Body of pancreas (tissue), 4 donors: Measurements from ENCODE around the gene MUC20.

Experiments used
- POLR2A ChIP-seq, 3 donors: fragments of 450-650 bp; IDR thresholded peaks; one replicate each; pipeline ENCODE4 v1.6.1; 2016; ENCODE audit warnings: antibody characterized with exemption in 3 of 3, mild to moderate bottlenecking in 2 of 3
- TF ChIP-seq, protein P1 (sequence below), 7 experiments: fragments of 450-650 bp in 4 of 7; fragments of 200-600 bp in 3 of 7; sonication (generic) in 3 of 7; IDR thresholded peaks; one replicate each; pipeline ENCODE4 v1.5.1; 2016 to 2019; ENCODE audit warnings: antibody characterized with exemption in 7 of 7

DNA sequence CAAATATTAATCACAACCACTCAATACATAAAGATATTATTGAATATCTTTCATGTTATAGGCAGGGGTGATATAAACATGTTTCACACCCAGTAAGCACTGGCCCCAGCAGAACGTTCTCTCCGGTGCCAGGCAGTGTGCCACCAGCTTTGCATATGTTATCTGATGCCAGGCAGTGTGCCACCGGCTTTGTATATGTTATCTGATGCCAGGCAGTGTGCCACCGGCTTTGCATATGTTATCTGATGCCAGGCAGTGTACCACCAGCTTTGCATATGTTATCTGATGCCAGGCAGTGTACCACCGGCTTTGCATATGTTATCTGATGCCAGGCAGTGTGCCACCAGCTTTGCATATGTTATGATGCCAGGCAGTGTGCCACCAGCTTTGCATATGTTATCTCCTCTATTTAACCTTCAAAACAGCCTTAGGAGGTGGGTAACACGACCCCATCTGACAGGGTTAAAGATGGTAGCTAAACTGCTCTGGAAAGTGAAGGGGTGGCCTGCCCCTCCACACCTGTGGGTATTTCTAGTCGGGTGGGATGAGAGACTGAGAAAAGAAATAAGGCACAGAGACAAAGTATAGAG lies 6.9 kb downstream of the MUC20 start:
- TF ChIP-seq, protein P1, sequence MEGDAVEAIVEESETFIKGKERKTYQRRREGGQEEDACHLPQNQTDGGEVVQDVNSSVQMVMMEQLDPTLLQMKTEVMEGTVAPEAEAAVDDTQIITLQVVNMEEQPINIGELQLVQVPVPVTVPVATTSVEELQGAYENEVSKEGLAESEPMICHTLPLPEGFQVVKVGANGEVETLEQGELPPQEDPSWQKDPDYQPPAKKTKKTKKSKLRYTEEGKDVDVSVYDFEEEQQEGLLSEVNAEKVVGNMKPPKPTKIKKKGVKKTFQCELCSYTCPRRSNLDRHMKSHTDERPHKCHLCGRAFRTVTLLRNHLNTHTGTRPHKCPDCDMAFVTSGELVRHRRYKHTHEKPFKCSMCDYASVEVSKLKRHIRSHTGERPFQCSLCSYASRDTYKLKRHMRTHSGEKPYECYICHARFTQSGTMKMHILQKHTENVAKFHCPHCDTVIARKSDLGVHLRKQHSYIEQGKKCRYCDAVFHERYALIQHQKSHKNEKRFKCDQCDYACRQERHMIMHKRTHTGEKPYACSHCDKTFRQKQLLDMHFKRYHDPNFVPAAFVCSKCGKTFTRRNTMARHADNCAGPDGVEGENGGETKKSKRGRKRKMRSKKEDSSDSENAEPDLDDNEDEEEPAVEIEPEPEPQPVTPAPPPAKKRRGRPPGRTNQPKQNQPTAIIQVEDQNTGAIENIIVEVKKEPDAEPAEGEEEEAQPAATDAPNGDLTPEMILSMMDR (IDR thresholded peaks at IDR 0.05): no peak
- TF ChIP-seq POLR2A (IDR thresholded peaks at IDR 0.05): no peak
